ENCODE data around the gene CLCN6. TPM values are rescaled to one million over a fixed set of nuclear protein-coding genes. Genes with fewer than 3 reads are reported as not detected.
A peak's percentile ranks its signal among the peaks of the same experiment; 100 is the strongest.

Gene CLCN6
- total RNA-seq, 3 donors from 2014 or later: 14.6 to 21.1 (median 16.7) TPM

- peak overlapping the region in 1 of 2 donors; percentile 64 for H3K27ac ChIP-seq
- H3K9me3 ChIP-seq: no peaks in the 10 kb centered on the region
- intact Hi-C loops (cut with DNase I; ENCODE audit: low total_unique reads): no loop called here
- H3K4me3 ChIP-seq: no peak overlapping the region
- no peak for TF ChIP-seq POLR2AphosphoS5 (IDR thresholded peaks at IDR 0.05)
- TF ChIP-seq CTCF (IDR thresholded peaks at IDR 0.05): no peak
- TF ChIP-seq POLR2A (IDR thresholded peaks at IDR 0.05): no peak
- H3K4me1 ChIP-seq: no peaks in the 10 kb centered on the region
- H3K27me3 ChIP-seq: no peaks in the 10 kb centered on the region
- DNase-seq (ENCODE audit: low spot score in 2 of 2): no peak
- H3K36me3 ChIP-seq: peaks cover 5% of the 10 kb centered on the region
These were observed 9.8 kb upstream of the CLCN6 start for GRCh38 chr1:11796036-11796828.

- Histone ChIP-seq H3K36me3 (peaks cover 5% of the 10 kb centered on the region), H3K4me1 (no peaks in the 10 kb centered on the region), H3K4me3 (no peak overlapping the region), H3K27ac (peak overlapping the region in 1 of 2 donors; percentile 57), H3K27me3 (no peaks in the 10 kb centered on the region), H3K9me3 (no peaks in the 10 kb centered on the region)
- intact Hi-C loops (cut with DNase I; ENCODE audit: low total_unique reads): no loop called here
- DNase-seq (ENCODE audit: low spot score in 2 of 2): no peak
- TF ChIP-seq POLR2AphosphoS5 (IDR thresholded peaks at IDR 0.05): no peak
- TF ChIP-seq CTCF (IDR thresholded peaks at IDR 0.05): no peak
- no peak for TF ChIP-seq POLR2A (IDR thresholded peaks at IDR 0.05)
These were observed 8.3 kb upstream of the CLCN6 start for GRCh38 chr1:11797525-11798216.

GRCh38 chr1:11799099-11799498, 6.9 kb upstream of the CLCN6 start:
- peaks cover under 1% of the 10 kb centered on the region for H3K36me3 ChIP-seq
- intact Hi-C loops (cut with DNase I; ENCODE audit: low total_unique reads): no loop called here

GRCh38 chr1:11799896-11800295, 6.1 kb upstream of the CLCN6 start:
- Histone ChIP-seq H3K27ac (no peak overlapping the region), H3K4me3 (no peak overlapping the region), H3K4me1 (peaks cover 8 to 12% of the 10 kb centered on the region in 2 donors), H3K27me3 (no peaks in the 10 kb centered on the region), H3K9me3 (no peaks in the 10 kb centered on the region), H3K36me3 (no peaks in the 10 kb centered on the region)
- no peak for DNase-seq (ENCODE audit: low spot score in 2 of 2)
- no peak for TF ChIP-seq POLR2A (IDR thresholded peaks at IDR 0.05)
- TF ChIP-seq POLR2AphosphoS5 (IDR thresholded peaks at IDR 0.05): no peak
- no peak for TF ChIP-seq CTCF (IDR thresholded peaks at IDR 0.05)
- intact Hi-C loops (cut with DNase I; ENCODE audit: low total_unique reads): no loop called here

More at GRCh38 chr1:11799099-11799498, 6.9 kb upstream of the CLCN6 start:
- DNase-seq (ENCODE audit: low spot score in 2 of 2): no peak
- Histone ChIP-seq H3K4me1 (peaks cover 2 to 5% of the 10 kb centered on the region in 2 donors), H3K4me3 (no peak overlapping the region), H3K27me3 (no peaks in the 10 kb centered on the region), H3K9me3 (no peaks in the 10 kb centered on the region), H3K27ac (peak overlapping the region in 1 of 2 donors; percentile 5)
- TF ChIP-seq POLR2A (IDR thresholded peaks at IDR 0.05) (no peak), CTCF (IDR thresholded peaks at IDR 0.05) (no peak), POLR2AphosphoS5 (IDR thresholded peaks at IDR 0.05) (no peak)

GRCh38 chr1:11800391-11800755, 5.6 kb upstream of the CLCN6 start:
- Histone ChIP-seq H3K27ac (no peak overlapping the region), H3K4me1 (peaks cover 8 to 13% of the 10 kb centered on the region in 2 donors), H3K4me3 (no peak overlapping the region), H3K27me3 (no peaks in the 10 kb centered on the region), H3K36me3 (no peaks in the 10 kb centered on the region), H3K9me3 (no peaks in the 10 kb centered on the region)
- no peak for TF ChIP-seq POLR2AphosphoS5 (IDR thresholded peaks at IDR 0.05)
- no peak for TF ChIP-seq CTCF (IDR thresholded peaks at IDR 0.05)
- TF ChIP-seq POLR2A (IDR thresholded peaks at IDR 0.05): no peak
- DNase-seq (ENCODE audit: low spot score in 2 of 2): peak in 1 of 2 donors; percentile 25
- intact Hi-C loops (cut with DNase I; ENCODE audit: low total_unique reads): no loop called here
